ENCODE measurements around the gene RAD51B. TPM values are rescaled to one million over a fixed set of nuclear protein-coding genes. Genes with fewer than 3 reads are reported as not detected.
A peak's percentile ranks its signal among the peaks of the same experiment; 100 is the strongest.

Gene RAD51B
- total and polyA plus RNA-seq, 9 of the 15 experiments (the other 6 are each of a cell fraction or from before 2014, with no cell fraction given) = 8.5 to 17.3 (median 11.3) TPM

GRCh38 chr14:68719634-68720384 is 900.2 kb downstream of the RAD51B start (continued):
- TF ChIP-seq TRIM28 (IDR thresholded peaks at IDR 0.05) = peak; percentile 97
- TF ChIP-seq MAFG (tag; conservative IDR thresholded peaks at IDR 0.05) = no peak
- no peak for TF ChIP-seq GTF2B (IDR thresholded peaks at IDR 0.05; ENCODE audit: extremely low read depth, insufficient read length)
- TF ChIP-seq BRD4 (IDR thresholded peaks at IDR 0.05) = no peak
- no peak; the same call in 1 of the 2 replicates for TF ChIP-seq KLF6 (CRISPR knock-in tag; IDR thresholded peaks at IDR 0.05; ENCODE audit: borderline replicate concordance)
- no peak for TF ChIP-seq ZC3H11A (IDR thresholded peaks at IDR 0.05; ENCODE audit: low read depth, low read length)
- peak; percentile 48 for TF ChIP-seq FOS (IDR thresholded peaks at IDR 0.05; ENCODE audit: extremely low read depth, insufficient read length)
- TF ChIP-seq ELK1 (CRISPR knock-in tag; IDR thresholded peaks at IDR 0.05) = no peak
- no peak for TF ChIP-seq SNAPC5 (CRISPR knock-in tag; IDR thresholded peaks at IDR 0.05)
- no peak for TF ChIP-seq SMC3 (conservative IDR thresholded peaks at IDR 0.05; ENCODE audit: insufficient read depth, low read depth, low read length)
- no peak for TF ChIP-seq ZNF764 (CRISPR knock-in tag; IDR thresholded peaks at IDR 0.05; ENCODE audit: low read depth)
- peak; percentile 51; the same call in 1 of the 2 replicates for TF ChIP-seq VEZF1 (CRISPR knock-in tag; IDR thresholded peaks at IDR 0.05)
- no peak for TF ChIP-seq MYNN (IDR thresholded peaks at IDR 0.05)
- no peak for TF ChIP-seq MYNN (CRISPR knock-in tag; IDR thresholded peaks at IDR 0.05)
- no peak for TF ChIP-seq CGGBP1 (CRISPR knock-in tag; IDR thresholded peaks at IDR 0.05)
- TF ChIP-seq LCOR (CRISPR knock-in tag; IDR thresholded peaks at IDR 0.05) = peak; percentile 79; the same call in 1 of the 2 replicates
- 0 out of 2 replicates have a peak, but pooled peaks have one; percentile 37 for TF ChIP-seq ZNF134 (CRISPR knock-in tag; conservative IDR thresholded peaks at IDR 0.05)
- TF ChIP-seq HDAC8 (tag; IDR thresholded peaks at IDR 0.05) = no peak
- no peak for TF ChIP-seq ZFP91 (CRISPR knock-in tag; IDR thresholded peaks at IDR 0.05)
- 0 out of 2 replicates have a peak, but pooled peaks have one; percentile 43 for TF ChIP-seq TOE1 (IDR thresholded peaks at IDR 0.05; ENCODE audit: borderline replicate concordance)
- TF ChIP-seq TOE1 (CRISPR knock-in tag; IDR thresholded peaks at IDR 0.05; ENCODE audit: borderline replicate concordance, low read depth) = no peak
- peak; percentile 57 for TF ChIP-seq CREB1 (IDR thresholded peaks at IDR 0.05)
- no peak for TF ChIP-seq CREB1 (CRISPR knock-in tag; IDR thresholded peaks at IDR 0.05)

All from K562 (cell line).